MM.1S (cell line): ENCODE results near the gene ABCC4.

Experiments used
- DNase-seq: peaks from one replicate; pipeline ENCODE4 v3.0.0-alpha.2; 2015
- H2AFZ ChIP-seq: fragments of 300-600 bp; sonication (generic); 2 replicates; pipeline ENCODE4 v1.6.0; 2016; ENCODE audit warnings: antibody characterized with exemption, low read length
- H3F3A ChIP-seq: fragments of 300-600 bp; sonication (generic); 2 replicates; pipeline ENCODE4 v1.6.1; 2016; ENCODE audit warnings: mild to moderate bottlenecking, antibody characterized with exemption, low read length, moderate library complexity, mixed read lengths; ENCODE audit not compliant: insufficient read depth
- H3K27ac ChIP-seq: fragments of 300-600 bp; sonication (generic); 2 replicates; pipeline ENCODE4 v1.5.1; 2016; ENCODE audit warnings: mild to moderate bottlenecking, low read length
- H3K27me3 ChIP-seq: fragments of 300-600 bp; sonication (generic); replicated peaks from 2 replicates; pipeline ENCODE4 v1.6.0; 2016; ENCODE audit warnings: low read length; ENCODE audit not compliant: insufficient read depth
- H3K36me3 ChIP-seq: fragments of 300-600 bp; sonication (generic); replicated peaks from 2 replicates; pipeline ENCODE4 v1.6.1; 2016; ENCODE audit warnings: mild to moderate bottlenecking, low read length, mixed read lengths; ENCODE audit not compliant: insufficient read depth
- H3K4me1 ChIP-seq: fragments of 300-600 bp; sonication (generic); 2 replicates; pipeline ENCODE4 v1.6.1; 2016; ENCODE audit warnings: low read length, mixed read lengths
- H3K4me2 ChIP-seq: fragments of 300-600 bp; sonication (generic); 2 replicates; pipeline ENCODE4 v1.6.0; 2016; ENCODE audit warnings: low read depth, low read length
- H3K4me3 ChIP-seq: fragments of 300-600 bp; sonication (generic); 2 replicates; pipeline ENCODE4 v1.5.1; 2016; ENCODE audit warnings: low read length, mixed read lengths
- H3K79me2 ChIP-seq: fragments of 300-600 bp; sonication (generic); 2 replicates; pipeline ENCODE4 v1.6.1; 2016; ENCODE audit warnings: mixed run types, low read length, mixed read lengths
- H3K9ac ChIP-seq: fragments of 300-600 bp; sonication (generic); 2 replicates; pipeline ENCODE4 v1.6.1; 2016; ENCODE audit warnings: low read length, mixed read lengths
- H3K9me2 ChIP-seq: fragments of 300-600 bp; sonication (generic); replicated peaks from 2 replicates; pipeline ENCODE4 v1.6.1; 2016; ENCODE audit warnings: mild to moderate bottlenecking, low read length, mixed read lengths; ENCODE audit not compliant: insufficient read depth
- H3K9me3 ChIP-seq: fragments of 300-600 bp; sonication (generic); replicated peaks from 2 replicates; pipeline ENCODE4 v1.6.1; 2016; ENCODE audit warnings: mild to moderate bottlenecking, low read length, mixed read lengths; ENCODE audit not compliant: insufficient read depth
- H4K20me1 ChIP-seq: fragments of 300-600 bp; sonication (generic); 2 replicates; pipeline ENCODE4 v1.6.1; 2016; ENCODE audit warnings: mild to moderate bottlenecking, low read length, moderate library complexity, mixed read lengths; ENCODE audit not compliant: insufficient read depth
- EZH2 ChIP-seq: fragments of 300-600 bp; sonication (generic); optimal IDR thresholded peaks from 2 replicates; pipeline ENCODE3; 2017; ENCODE audit warnings: low read depth, mild to moderate bottlenecking, antibody characterized with exemption, low read length, mixed read lengths
- EZH2phosphoT487 ChIP-seq: fragments of 300-600 bp; sonication (generic); IDR thresholded peaks from 2 replicates; pipeline ENCODE4 v1.6.1; 2018; ENCODE audit warnings: antibody characterized with exemption, low read length
- TF ChIP-seq, protein P1 (sequence below): fragments of 300-600 bp; sonication (generic); IDR thresholded peaks from 2 replicates; pipeline ENCODE4 v1.5.1; 2016; ENCODE audit warnings: antibody characterized with exemption, low read length, mixed read lengths

ABCC4 gene

DNA sequence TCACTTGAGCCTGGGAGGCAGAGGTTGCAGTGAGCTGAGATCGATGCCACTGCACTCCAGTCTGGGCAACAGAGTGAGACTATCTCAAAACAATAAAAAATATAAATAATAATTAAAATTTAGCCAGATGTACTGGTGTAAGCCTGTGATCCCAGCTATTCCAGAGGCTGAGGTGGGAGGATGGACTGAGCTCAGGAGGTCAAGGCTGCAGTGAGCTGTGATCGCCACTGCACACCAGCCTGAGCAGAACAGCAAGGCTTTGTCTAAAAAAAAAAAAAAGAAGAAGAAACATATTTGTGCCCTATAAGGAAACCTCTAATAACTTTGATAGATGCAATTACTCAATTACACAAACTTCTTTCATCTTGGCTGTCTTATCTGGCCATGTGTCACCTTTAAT lies 52.3 kb downstream of the ABCC4 start:
- no peaks in the 10 kb centered on the region for H3K79me2 ChIP-seq
- no peak overlapping the region for H3K9ac ChIP-seq
- no peaks in the 10 kb centered on the region for H3K27me3 ChIP-seq
- H3K4me2 ChIP-seq, result no peak overlapping the region
- no peak for TF ChIP-seq EZH2phosphoT487
- TF ChIP-seq, protein P1, sequence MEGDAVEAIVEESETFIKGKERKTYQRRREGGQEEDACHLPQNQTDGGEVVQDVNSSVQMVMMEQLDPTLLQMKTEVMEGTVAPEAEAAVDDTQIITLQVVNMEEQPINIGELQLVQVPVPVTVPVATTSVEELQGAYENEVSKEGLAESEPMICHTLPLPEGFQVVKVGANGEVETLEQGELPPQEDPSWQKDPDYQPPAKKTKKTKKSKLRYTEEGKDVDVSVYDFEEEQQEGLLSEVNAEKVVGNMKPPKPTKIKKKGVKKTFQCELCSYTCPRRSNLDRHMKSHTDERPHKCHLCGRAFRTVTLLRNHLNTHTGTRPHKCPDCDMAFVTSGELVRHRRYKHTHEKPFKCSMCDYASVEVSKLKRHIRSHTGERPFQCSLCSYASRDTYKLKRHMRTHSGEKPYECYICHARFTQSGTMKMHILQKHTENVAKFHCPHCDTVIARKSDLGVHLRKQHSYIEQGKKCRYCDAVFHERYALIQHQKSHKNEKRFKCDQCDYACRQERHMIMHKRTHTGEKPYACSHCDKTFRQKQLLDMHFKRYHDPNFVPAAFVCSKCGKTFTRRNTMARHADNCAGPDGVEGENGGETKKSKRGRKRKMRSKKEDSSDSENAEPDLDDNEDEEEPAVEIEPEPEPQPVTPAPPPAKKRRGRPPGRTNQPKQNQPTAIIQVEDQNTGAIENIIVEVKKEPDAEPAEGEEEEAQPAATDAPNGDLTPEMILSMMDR, result no peak
- TF ChIP-seq EZH2, result no peak
- H3K36me3 ChIP-seq, result no peaks in the 10 kb centered on the region
- no peaks in the 10 kb centered on the region for H3K9me2 ChIP-seq
- H3F3A ChIP-seq, result no peaks in the 10 kb centered on the region
- no peaks in the 10 kb centered on the region for H3K4me1 ChIP-seq
- H3K4me3 ChIP-seq, result no peak overlapping the region
- DNase-seq, result no peak
- H3K9me3 ChIP-seq, result no peaks in the 10 kb centered on the region
- H3K27ac ChIP-seq, result no peak overlapping the region
- H4K20me1 ChIP-seq, result no peaks in the 10 kb centered on the region
- H2AFZ ChIP-seq, result no peak overlapping the region

DNA sequence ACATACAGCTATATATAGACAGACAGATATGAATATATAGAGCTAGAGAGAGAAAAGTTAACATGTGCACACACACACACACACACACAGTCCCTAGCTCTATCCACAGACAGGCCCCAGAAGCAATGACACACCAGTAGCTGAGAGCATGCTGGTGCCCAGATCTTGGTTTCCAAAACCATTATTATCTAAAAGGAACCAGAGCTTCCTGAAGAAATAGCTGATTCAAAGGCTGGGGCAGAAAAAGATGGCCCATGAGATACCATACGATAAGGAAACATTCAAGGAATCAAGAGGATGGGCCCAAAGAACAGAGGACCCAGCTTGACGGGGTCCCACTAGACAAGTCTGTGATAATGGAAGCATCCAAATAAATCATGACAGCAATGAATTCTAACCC lies 53.4 kb downstream of the ABCC4 start:
- no peaks in the 10 kb centered on the region for H3K79me2 ChIP-seq
- no peaks in the 10 kb centered on the region for H4K20me1 ChIP-seq
- H3K9ac ChIP-seq, result no peak overlapping the region
- no peaks in the 10 kb centered on the region for H3F3A ChIP-seq
- H3K9me2 ChIP-seq, result no peaks in the 10 kb centered on the region
- no peak overlapping the region for H3K27ac ChIP-seq
- H3K27me3 ChIP-seq, result no peaks in the 10 kb centered on the region
- no peak overlapping the region for H3K4me3 ChIP-seq
- no peak for TF ChIP-seq EZH2phosphoT487
- no peak for TF ChIP-seq EZH2
- TF ChIP-seq, protein P1, result no peak
- H3K4me1 ChIP-seq, result no peaks in the 10 kb centered on the region
- H3K36me3 ChIP-seq, result no peaks in the 10 kb centered on the region
- H3K9me3 ChIP-seq, result no peaks in the 10 kb centered on the region
- no peak overlapping the region for H2AFZ ChIP-seq
- no peak for DNase-seq
- no peak overlapping the region for H3K4me2 ChIP-seq

DNA sequence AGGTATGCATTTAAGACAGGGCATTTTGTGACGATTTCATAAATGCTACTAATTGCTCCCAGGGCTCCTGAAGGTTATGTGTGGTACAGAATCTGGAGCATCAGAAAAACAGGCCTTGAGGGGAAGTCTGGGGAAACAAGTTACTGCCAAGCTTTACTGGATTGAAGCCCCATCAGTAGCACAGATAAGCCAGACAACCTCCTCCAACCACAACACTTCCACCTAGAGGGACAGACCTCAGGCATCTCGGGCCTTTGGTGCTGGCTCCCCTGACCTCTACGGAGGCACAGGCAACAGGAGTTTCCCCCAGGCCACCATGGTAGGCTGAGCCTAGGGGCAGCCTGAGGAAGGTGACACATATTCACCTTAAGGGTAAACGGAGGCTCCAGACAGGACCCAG lies 54.1 kb downstream of the ABCC4 start:
- H3K36me3 ChIP-seq, result no peaks in the 10 kb centered on the region
- no peak overlapping the region for H2AFZ ChIP-seq
- no peak overlapping the region for H3K4me3 ChIP-seq
- no peaks in the 10 kb centered on the region for H4K20me1 ChIP-seq
- no peaks in the 10 kb centered on the region for H3K9me3 ChIP-seq
- no peaks in the 10 kb centered on the region for H3K4me1 ChIP-seq
- DNase-seq, result no peak
- TF ChIP-seq, protein P1, result no peak
- TF ChIP-seq EZH2phosphoT487 (no peak), EZH2 (no peak)
- H3K27me3 ChIP-seq, result no peaks in the 10 kb centered on the region
- no peak overlapping the region for H3K4me2 ChIP-seq
- H3K27ac ChIP-seq, result no peak overlapping the region
- no peaks in the 10 kb centered on the region for H3K9me2 ChIP-seq
- H3F3A ChIP-seq, result no peaks in the 10 kb centered on the region
- H3K79me2 ChIP-seq, result no peaks in the 10 kb centered on the region
- H3K9ac ChIP-seq, result no peak overlapping the region
